DMS 273 treated with DMSO at 0.1 percent for 48 hours (cell line): ENCODE data around the gene CRELD2.

ENCODE experiments used
- DNase-seq: peaks from one replicate; lab custom pipeline; 2025; lab: John Stamatoyannopoulos, UW

Gene CRELD2

DNA sequence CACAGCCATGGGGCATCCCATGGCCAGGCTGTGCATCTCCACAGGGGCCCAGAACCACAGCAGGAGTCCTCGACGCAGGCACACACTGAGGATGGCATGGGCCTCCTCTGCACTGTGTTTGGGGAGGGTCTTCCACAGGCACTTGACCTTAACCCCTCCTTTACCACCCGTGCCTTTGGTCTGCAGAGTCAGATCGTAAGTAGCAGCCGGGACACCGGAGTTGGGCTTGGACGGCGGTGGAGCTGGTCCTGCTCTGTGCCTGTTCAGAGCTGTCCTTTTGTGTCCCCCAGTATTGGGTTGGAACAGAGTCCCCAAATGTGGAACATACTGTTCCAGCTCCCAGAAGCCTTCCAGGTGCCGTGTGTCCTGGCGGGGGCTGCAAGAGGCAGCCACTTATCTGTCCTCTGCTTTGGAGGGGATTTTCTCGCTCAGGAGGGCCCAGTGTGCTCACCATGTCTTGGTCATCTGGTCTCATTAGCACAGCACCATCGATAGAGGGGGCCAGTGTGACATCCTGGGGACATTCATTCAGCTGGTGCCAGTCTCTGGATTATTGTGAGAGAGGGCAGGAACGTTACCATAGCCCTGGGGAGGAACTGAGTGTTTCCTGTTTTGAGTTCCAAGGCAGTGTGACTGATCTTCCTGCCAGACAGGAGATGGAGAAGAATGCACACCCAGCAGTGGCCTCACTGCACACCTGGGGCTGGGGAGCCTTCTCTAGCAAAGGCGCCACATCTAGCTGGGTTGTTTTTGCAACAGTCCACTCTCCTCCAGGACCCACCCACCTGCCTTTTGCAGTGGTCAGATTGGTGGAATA lies 12.4 kb downstream of the CRELD2 start:
- DNase-seq, result no peak

DNA sequence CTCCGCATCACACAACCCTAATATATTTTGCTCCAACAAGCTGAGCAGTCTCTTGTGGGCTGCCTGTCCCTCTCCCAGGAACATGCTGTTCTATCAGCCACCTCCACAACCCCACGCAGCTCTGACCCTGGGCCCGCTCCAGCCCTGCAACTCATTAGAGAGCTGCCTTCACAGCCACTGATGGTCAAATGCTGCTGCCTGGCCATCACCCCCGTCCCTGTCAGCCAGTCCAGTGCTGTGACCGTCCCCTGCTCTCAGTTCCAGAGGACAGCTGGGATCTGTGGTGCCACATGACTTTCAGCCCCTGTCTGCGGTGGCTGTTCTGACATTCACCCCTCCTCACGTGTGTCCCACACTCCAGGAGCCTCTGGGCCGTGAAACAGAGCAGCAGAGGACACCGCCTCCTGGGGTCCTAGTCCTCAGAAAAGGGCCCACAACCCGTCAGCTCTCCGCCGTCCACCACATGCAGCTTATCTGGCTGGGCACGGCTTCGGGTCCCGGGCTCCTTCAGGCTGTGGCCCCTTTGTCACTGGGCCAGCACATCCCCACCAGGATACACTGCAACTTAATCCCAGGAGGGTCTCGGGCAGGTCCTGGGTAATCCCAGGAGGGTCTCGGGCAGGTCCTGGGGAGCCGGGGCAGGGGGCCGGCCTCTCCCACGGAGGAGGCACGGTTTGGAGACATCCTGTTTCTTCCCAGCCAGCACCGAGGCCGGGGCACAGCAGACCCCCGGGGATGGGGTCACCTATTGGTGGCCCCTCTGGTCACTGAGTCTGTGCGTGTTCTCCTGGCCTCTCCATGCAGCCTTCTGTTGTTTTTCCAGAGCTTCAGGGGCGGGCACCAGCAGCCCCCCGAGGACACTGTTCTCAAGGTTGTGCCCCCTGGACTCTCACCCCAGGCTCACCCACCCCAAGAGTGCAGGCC lies 15.1 kb downstream of the CRELD2 start:
- no peak for DNase-seq

- no peak for DNase-seq
These were observed 15.9 kb downstream of the CRELD2 start for GRCh38 chr22:49934160-49934890.

- DNase-seq, result no peak
These were observed 16.6 kb downstream of the CRELD2 start for GRCh38 chr22:49934891-49935557.

DNA sequence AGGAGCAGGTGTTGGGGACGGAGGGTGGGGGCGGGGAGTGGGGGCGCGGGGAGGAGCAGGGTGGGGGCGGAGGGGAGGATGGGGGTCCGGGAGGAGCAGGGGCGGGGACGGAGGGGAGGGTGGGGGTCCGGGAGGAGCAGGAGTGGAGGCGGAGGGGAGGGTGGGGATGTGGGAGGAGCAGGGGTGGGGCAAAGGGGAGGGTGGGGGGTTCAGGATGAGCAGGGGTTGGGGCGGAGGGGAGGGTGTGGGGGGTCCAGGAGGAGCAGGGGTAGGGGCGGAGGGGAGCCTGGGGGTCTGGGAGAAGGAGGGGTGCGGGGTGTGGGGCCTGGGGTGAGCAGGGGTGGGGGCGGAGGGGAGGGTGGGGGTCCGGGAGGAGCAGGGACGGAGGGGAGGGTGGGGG lies 17.1 kb downstream of the CRELD2 start:
- no peak for DNase-seq

- DNase-seq, result no peak
These were observed 17.9 kb downstream of the CRELD2 start for GRCh38 chr22:49936018-49936972.

- DNase-seq, result no peak
These were observed 18.7 kb downstream of the CRELD2 start for GRCh38 chr22:49936973-49937757.

GRCh38 chr22:49937758-49938564 lies 19.5 kb downstream of the CRELD2 start:
- DNase-seq, result no peak

- DNase-seq, result no peak
These were observed 20.2 kb downstream of the CRELD2 start for GRCh38 chr22:49938565-49939136.

GRCh38 chr22:49941507-49942316 lies 23.3 kb downstream of the CRELD2 start:
- DNase-seq, result no peak

GRCh38 chr22:49942565-49943404 lies 24.4 kb downstream of the CRELD2 start:
- no peak for DNase-seq

GRCh38 chr22:49943405-49943765 lies 25.0 kb downstream of the CRELD2 start:
- DNase-seq, result no peak

DNA sequence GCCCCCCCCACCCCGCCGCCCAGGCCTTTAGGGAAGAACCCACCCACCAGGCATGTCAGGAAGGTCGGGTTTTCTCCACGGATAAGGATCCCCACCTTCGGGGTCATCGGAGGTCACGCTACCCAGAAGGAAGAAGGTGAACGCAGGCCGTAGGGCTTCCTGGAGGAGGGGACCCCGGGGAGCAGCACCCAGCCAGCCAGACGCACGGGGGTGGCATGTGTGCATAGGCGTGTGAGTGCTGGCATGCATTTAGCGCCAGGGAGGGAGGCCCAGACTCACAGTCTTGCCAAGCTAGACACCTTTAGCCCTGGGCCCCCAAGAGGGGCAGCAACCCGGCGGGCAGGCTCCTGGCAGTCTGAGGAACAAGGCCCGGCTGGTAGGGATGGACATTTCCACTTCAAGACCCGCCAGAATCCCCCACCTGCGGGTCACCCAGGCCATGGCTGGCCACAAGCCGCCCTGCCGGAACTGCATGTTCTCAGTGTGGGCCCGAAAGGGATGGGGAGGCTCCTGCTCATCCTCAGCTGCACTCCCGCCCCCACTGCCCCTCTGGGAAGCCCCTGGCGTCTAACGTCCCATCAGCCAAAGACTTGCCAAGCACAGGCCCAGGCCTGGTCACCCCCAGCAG lies 25.5 kb downstream of the CRELD2 start:
- no peak for DNase-seq

DNA sequence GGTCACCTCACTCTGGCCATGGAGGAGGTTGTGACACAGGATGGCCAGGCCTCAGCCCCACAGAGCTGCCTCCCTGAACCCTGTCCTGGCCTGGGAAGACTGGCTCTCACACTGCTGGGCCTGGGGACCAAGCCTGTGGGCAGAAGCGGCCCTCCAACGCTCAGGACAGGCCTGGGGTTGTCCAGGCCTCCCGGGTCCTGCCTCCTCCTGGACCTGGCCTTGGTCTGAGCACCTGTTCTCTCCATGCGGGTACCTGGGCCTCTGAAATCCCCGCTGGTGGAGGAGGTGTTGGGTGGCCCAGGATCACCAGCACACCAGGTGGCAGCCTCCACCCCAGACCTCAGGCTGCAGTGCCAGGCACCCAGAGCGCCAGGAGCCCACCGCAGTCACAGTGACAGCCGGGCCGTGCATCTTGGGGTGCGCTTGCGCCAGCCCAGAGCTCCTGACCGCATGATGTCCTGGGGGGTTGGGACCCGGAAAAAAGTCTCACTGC lies 26.0 kb downstream of the CRELD2 start:
- DNase-seq, result no peak

DNA sequence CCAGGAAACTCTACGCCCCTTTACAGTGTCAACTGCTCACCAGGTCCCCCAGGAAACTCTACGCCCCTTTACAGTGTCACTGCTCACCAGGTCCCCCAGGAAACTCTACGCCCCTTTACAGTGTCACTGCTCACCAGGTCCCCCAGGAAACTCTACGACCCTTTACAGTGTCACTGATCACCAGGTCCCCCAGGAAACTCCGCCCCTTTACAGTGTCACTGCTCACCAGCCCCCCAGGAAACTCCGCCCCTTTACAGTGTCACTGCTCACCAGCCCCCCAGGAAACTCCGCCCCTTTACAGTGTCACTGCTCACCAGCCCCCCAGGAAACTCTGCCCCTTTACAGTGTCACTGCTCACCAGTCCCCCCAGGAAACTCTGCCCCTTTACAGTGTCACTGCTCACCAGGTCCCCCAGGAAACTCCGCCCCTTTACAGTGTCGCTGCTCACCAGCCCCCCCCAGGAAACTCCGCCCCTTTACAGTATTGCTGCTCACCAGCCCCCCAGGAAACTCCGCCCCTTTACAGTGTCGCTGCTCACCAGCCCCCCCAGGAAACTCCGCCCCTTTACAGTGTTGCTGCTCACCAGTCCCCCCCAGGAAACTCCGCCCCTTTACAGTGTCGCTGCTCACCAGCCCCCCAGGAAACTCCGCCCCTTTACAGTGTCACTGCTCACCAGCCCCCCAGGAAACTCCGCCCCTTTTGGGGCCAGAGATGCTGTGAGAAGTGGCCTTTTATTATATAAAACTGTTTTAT lies 26.8 kb downstream of the CRELD2 start:
- DNase-seq, result peak; percentile 41
